Right renal pelvis (tissue), 4 donors: ENCODE data around the gene PLK3. TPM values are rescaled to one million over a fixed set of nuclear protein-coding genes. Genes with fewer than 3 reads are reported as not detected.
"Not testable (repeated sequence)": the region's sequence is repeated elsewhere in the genome, so short reads cannot be mapped to it uniquely, and the experiment has no call there.

ENCODE experiments used
- DNase-seq, 4 donors: peaks; one replicate each; pipeline ENCODE4 v3.0.0-alpha.2; 2013; ENCODE audit warnings: low read depth in 4 of 4, low spot score in 3 of 4, missing footprints in 1 of 4
- polyA plus RNA-seq, 4 donors: library from polyadenylated mRNA; unstranded; fragments of 120-200 nt; gene quantifications; one replicate each; pipeline ENCODE4 v1.2.1, GENCODE V29; 2013; ENCODE audit not compliant: insufficient read length in 4 of 4

The PLK3 gene
- polyA plus RNA-seq, 4 donors, result 5.3 to 8.4 (median 6.6) TPM

DNA sequence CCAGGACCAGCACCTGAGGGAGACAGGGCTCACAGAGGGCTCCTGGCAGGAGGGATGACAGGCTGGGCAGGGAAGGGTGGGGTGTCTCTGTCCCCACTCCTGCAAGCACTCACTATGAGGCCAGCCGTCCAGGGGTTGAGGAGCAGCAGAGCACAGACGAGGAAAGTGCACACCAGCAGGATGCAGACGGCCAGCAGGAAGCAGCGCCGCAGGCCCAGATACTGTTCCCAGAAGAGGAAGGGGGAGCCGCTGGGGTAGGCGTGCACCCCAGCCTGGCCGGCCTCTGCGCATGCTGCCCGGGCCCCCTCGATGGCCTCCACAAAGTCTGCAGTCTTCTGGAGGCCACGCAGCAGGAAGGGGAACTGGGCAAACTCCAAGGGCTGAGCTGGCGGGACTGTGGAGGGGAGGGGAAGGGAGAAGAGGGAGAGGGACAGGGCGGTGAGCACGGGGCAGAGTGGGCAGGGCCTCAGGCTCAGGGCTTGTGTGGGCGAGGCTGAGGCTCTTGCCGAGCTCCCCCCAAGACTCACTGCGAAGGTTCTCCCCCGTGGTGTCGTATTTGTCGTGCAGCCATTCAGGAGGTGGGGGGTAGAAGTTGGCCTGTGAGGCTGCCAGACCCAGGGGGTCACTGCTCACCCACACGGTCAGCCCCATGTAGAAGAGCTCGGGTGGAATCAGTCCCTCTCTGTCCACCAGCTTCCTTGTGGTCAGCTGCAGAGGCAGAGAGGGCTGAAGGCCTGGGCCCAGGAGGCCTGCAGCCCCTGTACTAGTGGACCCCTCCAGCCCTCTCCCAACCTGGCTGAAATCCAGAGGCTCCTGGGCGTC is 26.4 kb downstream of the PLK3 start:
- no peak for DNase-seq

DNA sequence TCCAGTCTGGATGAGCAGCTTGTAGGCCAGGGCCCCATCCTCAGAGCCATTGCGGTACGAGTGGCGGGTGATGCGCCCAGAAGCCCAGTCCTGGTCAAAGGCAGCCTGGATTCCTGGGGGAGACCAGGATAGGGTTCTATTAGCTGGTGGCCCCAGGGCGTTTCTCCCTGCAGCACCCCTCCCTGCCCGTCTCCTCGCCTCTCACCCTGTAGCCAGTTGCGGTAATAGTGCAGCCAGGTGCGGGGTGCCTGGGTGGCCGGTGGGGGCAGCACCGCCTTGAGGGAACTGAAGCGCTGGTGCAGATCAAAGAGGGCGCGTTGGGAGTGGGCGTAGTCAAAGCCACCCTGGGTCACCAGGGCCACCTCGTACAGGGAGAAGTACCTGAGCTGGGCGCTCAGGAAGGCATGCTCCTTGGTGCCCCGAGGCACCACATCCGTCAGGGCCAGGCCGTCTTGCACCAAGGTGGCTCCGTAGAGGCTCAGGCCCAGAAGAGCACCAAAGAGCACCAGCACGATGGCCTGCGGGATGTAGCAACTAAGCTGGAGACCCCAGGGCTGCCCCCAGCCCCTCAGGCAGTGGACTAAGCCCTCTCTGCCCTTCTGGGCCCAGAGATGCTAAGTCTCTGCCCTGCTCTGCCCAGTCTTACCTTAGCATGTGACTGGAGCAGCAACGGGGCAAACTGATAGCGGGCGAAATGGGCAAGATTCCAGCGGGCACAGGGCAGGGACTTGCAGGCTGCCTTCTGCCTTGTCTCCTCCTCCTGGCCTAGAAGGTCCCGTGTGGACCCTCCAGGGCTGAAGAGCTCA is 27.2 kb downstream of the PLK3 start:
- no peak for DNase-seq

DNA sequence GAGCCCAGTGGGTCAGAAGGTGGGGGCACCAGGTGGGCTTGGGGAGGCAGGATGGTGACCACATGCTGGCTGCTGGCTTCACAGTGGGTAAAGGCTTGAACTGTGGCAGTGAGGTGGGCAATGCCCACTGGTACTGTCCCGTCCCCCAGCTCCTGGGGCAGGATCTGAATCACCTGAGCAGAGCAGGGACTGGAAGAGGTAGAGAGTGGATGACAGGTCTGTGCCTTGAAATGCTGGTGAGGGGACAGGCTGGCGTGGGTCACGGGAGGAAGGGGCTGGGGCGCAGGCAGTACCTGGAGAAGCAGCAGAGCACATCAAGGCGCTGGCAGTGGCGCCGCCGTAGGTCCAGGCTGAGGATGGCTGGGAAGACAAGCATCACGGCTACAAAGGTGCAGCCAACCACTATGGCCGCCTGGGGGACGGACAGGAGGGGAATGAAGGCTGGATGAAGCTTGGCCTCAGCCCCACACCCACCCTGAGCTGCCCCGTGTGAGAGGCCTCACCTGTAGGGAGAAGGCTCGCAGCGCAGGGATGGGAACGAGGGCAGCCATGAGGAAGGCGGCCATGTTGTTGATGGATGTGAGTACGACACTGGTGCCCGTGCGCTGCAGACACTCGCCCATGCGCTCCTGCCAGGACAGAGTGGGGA is 27.9 kb downstream of the PLK3 start:
- no peak for DNase-seq

DNA sequence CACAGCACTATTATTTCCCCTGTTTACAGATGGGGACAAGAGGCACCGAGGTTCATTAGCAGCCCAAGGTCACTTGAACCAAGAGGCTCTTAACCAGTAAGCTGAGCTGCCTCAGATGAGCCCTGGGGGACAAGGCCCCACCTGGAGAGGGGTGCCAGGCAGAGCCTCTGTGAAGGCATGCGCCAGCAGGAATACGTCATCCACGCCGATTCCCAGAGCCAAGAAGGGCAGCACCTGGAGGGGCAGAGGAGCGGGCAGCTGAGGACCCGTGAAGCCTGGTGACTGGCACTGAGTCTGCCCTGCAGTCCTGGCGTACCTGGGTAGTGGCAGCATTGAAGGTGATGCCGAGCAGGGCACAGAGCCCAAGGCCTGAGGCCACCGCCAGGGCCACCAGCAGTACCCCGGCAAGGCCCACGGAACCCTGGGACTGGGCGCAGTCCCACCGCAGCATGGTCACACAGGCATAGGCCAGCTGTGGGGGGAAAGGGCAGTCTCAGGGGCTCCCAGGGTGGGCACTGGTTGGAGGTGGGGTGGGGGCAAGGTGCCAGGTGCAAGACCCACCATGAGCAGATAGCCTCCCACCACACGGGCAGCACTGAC is 28.8 kb downstream of the PLK3 start:
- no peak for DNase-seq

DNA sequence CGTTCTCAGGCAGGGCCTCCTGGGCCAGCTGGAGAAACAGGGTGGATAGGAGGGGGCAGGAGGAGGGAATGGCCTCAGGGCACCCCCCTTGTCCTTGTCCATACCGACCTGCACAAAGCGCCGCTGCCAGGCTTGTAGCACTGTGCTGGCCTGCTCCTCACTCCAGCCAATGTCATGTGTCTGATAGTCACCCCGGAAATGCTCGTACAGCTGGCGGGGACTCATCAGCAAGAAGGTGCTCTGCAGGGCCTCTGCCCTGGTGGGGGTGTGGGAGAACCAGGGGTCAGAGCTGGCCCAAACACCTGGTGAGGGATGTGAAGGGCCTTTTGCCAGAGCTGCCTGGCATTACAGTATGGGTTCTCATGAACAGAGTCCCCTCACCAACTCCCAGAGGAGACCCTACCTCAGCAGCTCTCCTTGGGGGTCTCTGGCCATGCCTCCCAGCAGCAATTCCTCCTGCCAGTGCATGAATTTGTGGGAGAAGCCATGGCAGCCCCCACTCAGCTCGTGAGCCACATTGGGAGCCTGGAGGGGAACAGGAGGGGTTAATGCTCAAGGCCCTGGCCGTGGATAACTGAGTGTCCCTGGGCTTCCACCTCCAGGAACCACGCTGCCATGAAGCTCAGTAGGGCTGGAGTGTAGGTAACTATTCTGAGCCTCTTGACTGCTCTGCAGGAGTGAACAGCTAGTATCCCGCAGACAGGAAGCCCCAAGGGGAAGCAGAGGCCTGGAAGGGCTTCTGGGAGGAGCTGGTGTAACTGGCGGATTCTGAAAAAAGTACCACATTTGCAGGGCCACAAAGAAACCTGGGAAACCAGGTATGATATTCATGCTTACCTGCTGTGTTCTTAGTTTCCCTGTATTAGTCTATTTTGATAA is 29.6 kb downstream of the PLK3 start:
- DNase-seq, result no peak

DNA sequence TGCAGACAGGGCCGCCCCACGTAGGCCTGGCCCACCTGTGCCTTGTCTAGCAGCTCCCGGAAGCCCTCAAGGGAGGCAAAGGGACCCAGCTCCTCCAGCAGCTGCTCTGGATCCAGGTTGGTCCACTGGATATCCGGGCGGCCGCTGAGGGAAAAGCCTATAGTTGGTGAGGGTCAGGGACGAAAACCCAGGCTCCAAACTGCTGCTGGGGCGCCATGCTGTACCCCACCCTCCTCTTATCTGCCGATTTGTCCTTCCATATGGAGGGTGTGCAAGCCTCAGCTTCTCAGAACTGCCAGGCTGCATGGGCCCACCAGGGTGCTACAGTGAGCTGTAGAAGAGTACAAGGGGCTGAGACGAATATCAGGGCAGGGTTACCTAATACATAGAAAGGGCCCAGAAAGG is 30.7 kb downstream of the PLK3 start:
- DNase-seq, result no peak

DNA sequence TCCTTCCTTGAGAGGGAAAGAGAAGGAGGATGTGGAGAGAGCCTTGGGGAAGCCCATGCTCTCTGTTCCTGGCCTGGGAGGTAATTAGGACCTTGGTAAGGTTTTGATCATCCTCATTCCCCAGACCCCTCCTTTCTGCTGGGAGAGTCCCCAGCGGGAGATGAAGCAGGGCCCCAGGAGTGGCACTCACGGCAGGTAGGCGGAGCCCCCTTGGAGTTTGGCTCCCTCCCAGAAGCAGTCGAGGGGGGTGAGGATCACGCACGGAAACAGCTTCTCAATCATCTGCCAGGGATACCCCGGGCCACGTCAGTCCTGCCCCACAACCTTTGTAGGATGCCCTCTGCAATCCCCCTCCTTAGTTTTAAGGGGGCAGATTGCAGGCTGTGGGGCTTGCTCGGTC is 31.3 kb downstream of the PLK3 start:
- no peak for DNase-seq

DNA sequence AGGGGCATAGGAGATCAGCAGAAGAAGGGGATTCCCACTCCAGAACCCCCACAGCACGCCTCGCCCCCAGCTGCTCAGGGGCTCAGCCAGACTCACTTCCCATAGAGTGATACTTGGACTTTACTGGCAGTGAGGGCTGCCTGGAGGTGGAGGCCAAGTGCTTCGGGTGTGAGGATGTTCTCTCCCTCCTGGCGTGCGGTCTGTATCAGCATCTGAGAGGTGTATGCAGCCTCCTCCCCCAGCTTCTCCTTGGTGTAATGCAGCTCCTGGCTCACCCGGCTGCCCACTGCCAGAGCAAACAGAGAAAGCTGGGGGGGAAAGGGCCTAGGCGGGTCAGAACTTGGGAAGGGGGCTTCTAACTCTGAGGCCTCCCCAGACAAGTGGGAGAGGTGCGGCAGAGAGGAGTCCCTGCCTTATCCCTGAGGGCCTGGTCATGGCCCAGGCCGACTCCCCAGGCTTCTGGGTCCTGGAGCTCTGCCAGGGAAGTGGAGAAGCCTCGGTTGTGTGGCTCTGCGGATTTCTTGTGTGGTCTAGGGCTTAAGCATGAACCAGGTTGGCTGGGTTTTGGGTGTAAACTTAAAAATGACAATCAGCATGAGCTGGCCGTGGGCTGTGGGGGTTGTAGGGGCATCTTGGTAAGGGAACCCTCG is 32.0 kb downstream of the PLK3 start:
- DNase-seq, result no peak

DNA sequence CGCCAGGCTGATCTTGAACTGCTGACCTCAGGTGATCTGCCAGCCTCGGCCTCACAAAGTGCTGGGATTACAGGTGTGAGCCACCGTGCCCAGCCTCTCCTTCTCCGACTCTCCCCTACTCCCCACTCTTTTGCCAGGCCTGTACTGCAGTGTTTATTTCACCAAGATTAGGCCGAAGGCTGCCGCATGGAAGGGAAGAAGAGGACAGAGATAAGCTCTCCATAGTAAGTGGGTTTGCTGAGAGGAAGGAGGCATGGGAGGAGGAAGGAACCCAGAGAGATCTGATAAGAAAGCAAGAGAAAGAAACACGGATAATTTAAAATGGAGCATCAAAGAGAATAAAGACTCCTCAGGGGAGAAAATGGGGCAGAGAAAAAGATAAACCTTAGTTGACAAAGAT is 34.2 kb downstream of the PLK3 start:
- no peak for DNase-seq

DNA sequence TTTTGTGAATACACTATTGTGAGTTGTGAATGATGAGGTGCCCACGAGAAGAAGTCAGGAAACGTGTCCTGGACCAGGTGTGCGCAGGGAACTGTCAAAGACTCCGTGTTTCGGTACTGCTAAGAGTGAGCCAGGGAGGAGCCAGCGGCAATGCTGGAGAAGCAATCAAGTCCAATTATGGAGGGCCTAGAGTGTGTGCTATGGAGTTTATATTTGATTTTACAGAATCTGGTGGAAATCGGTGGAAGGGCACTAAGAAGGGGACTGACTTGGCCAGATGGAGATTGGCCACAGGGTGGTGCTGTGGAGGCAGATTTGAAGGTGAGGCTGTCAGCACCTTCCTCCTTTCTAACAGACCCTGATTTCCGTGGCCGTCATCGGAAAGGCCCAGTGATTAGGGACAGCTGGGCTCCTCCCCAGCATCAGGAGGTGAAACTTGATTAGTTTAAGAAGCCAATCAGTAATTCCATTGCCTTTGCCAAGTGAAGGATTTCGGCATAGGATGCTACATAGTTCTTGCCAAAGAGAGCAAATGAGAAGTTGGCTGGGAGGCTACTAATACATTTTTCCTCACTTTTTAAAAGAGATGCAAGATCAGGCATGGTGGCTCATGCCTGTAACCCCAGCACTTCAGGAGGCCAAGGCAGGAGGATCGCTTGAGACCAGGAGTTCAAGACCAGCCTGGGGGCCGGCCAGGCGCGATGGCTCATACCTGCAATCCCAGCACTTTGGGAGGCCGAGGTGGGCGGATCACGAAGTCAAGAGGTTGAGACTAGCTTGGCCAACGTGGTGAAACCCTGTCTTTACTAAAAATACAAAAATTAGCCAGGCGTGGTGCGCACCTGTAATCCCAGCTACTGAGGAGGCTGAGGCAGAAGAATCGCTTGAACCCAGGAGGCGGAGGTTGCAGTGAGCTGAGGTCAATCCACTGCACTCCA is 35.8 kb downstream of the PLK3 start:
- peak; percentile 64 to 78 (median 74) for DNase-seq

DNA sequence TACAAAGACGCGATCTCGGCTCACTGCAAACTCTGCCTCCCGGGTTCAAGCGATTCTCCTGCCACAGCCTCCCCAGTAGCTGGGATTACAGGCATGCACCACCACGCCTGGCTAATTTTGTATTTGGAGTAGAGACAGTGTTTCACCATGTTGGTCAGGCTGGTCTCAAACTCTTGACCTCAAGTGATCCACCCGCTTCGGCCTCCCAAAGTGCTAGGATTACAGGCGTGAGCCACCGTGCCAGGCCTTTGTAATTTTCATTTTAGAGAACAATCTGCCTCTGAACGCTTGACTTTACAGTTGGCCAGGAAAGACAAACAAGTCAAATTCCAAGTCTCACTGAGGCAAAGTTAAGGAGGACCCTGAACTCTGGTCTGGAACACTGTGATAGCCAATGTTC is 38.1 kb downstream of the PLK3 start:
- not testable (repeated sequence) for DNase-seq

DNA sequence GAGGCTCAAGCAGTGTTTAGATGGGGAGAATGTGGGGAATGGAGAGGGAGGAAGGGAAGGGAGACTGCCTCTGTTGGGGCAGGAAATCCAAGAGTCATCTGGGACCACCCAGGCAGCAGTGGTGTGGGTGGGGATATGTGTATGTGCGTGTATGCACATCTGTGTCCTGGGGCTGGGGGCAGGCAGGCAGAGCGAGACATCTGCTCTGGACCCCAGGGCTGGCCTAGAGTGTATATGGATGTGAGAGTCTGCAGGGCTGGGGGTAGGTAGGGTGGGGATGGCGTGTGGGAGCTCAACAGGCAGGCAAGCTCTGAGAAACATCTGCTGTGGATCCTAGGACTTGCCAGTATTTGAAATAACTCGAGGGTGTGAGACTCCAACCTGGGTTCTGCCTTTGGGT is 39.4 kb downstream of the PLK3 start:
- no peak for DNase-seq

DNA sequence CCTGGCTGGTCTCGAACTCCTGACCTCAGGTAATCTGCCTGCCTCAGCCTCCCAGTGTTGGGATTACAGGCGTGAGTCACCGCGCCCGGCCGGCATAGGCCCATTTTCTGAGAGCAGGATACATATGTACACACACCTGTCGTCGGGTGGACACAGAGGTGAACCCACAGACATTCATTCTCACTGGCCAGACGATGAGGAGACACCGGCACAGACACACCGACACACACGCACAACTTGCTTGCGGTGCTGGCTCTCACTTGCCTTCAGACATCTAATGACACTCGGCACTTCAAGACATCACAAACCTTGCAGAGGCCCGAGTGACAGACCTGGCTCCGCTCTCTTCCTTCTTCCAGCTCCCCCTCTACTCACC is 42.3 kb downstream of the PLK3 start:
- no peak for DNase-seq

DNA sequence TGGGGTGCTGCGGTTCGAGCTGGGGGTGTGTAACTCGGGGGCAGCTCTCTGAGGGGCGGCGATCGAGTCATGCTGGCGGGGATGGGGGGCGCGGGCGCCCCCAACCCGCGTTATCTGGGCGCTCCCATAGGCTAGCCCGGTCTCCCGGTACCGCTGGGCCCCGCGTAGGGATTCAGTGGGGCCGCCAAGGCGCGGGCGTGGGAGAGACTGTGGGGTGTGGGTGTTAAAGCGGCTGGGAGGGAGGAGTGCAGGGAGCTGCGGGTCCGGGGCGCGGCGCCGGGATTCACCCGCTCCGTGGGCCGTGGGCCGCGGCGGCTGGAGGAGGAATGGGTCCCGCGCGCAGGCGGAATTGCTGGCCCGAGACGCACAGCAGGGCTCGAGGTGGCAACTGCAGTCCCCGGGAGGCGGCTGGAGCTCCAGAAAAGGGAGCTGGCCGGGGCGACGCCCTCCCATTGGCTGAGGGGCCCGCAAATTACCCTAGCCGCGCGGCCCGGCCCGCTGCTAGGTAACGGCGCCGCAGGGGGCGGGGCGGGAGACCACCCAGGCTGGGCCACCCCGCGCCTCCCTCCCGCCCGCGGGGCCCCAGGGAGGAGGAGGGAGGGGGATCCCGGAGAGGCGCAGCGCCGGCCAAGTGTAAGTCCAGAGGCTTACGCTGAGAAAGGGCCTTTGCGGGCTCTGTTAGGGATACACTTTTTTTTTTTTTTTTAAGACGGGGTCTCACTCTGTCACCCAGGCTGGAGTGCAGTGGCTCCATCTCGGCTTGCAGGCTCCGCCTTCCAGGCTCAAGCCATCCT is 42.9 kb downstream of the PLK3 start, which contains the start of gene PTCH2:
Gene PTCH2, minus strand, starts transcription at position 392 of the 794 bp plus-strand sequence. Its CDS starts 321 bp downstream, at position 71.
- peak; percentile 77 to 84 (median 81) for DNase-seq

DNA sequence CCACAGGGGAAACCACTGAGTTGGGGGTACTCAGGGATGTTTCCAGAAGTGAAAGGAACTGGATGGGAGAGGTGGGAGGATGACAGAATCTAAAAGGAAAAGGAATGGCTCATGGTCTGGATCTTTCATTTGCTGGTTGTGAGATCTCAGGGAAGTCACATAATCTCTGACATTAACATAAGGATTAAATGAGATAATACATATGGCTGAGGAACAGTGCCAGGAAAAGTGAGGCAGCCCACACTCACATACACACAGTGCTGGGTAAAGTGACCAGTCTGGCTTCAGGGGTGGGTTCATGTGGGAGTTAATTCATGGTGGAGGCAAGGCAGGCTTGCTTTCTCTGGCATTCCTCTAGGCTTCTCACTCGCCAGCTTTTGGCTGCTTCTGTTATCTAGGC is 46.8 kb downstream of the PLK3 start:
- no peak for DNase-seq

DNA sequence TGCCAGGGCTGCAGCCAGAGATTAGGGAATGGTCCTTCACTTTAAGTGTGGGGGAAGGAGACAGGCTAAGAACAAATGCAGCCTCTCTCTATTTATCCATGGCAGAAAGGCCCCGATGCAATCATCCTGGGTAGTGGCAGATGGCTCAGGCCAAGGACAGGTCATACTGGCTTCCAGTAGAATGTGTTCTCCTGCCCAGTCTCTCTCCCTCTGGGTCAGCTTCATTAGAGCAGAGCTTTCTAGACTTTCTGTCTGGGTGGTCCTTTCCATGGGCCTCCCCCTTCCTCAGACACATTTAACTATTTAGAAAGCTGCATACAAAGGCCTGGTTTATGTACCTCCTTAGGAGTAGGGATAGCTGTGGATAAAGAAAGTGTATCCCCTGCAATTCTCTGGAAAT is 47.7 kb downstream of the PLK3 start:
- DNase-seq, result no peak

DNA sequence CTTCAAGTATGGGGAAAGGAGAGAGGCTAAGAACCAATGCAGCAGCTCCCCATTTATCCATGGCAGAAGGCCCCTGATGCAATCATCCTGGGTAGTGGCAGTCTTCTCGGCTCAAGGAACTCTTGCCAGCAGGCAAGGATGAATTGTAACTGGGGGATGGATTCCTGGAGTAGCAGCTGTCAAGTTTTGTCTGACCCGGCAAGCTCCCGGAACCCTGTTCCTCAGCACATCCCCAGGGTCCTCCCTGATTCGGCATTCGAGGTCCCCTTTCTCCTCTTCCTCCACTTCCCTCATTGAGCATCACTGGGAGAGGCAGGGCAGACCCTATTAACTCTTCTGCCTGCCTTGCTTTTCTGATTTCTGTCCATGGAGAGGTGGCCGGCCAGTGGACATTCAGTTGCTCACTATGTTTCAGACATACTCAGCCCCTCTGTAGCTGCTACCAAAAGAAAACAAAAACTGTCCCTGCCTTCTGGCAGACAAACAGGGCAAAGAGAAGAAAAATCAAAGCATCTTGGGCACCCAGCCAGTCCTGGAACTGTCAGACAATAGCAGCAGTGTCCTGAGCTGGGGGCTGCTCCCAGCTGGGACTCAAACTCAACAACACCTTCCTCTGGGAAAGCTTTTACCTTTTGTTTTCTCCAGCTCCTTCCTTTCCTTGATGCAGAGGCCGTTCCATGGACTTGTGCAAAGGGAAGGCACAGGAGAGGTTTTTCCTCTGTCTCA is 48.4 kb downstream of the PLK3 start:
- DNase-seq, result no peak
